ENCODE measurements around the gene NKAIN1. TPM values are rescaled to one million over a fixed set of nuclear protein-coding genes. Genes with fewer than 3 reads are reported as not detected.

The NKAIN1 gene
- total RNA-seq, 2 experiments from 2014 or later, result not detected

DNA sequence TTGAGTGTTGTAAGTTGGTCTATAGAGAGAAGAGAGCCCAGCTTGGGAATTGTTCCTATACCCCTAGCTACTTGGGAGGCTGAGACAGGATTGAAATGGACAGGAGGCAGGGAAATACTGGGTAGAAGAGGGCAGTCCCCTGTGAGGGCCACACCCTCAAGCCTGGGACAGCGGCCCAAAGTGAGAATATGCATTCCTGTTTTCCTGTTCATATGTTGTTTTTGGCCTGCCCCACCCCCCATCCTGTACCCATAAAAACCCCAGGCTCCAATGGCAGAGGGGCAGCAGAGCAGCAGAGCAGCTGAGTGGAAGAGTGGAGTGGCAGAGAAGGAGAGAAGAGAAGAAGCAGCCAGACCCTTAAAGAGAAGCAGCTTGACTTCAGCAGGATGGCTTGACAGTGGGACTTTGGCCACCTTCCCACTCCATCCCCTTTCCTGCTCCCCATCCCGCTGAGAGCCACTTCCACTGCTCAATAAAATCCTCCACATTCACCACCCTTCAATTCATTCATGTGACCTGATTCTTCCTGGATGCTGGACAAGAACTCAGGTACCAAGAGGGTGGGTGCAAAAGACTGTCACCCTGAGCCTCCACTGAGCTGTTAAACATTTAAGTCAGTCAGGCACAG, 103.6 kb downstream of the NKAIN1 start:
- no peak overlapping the region for H3K4me2 ChIP-seq (ENCODE audit: low read length)
- POLR2A ChIA-PET, result interaction anchor here (0.8 kb wide), 1 partner anchor 16 kb away, joined by 3 read pairs; no protein-coding TSS in a partner anchor
- BruUV-seq (replicated peaks), result no TSS peak

GRCh38 chr1:31133368-31133767, 106.3 kb downstream of the NKAIN1 start:
- H3K4me3 ChIP-seq (ENCODE audit: low read depth, low read length, poor library complexity, severe bottlenecking), result no peak overlapping the region
- H3K27ac ChIP-seq (ENCODE audit: low read depth, low read length, poor library complexity, severe bottlenecking), result no peak overlapping the region
- no peaks in the 10 kb centered on the region for H4K20me1 ChIP-seq (ENCODE audit: insufficient read depth, low read length)
- no peak for DNase-seq (ENCODE audit: low spot score)
- H3K4me2 ChIP-seq (ENCODE audit: low read length), result no peak overlapping the region
- BruUV-seq (replicated peaks), result no TSS peak
- no peaks in the 10 kb centered on the region for H3K4me1 ChIP-seq (ENCODE audit: insufficient read depth, low read length, poor library complexity, severe bottlenecking)
- H3K9me3 ChIP-seq (ENCODE audit: low read length), result no peaks in the 10 kb centered on the region
- H2AFZ ChIP-seq (ENCODE audit: low read length), result no peak overlapping the region
- no peaks in the 10 kb centered on the region for H3K79me2 ChIP-seq (ENCODE audit: insufficient read depth, low read depth, low read length)
- no peaks in the 10 kb centered on the region for H3K9me2 ChIP-seq (ENCODE audit: insufficient read depth, low read length)
- intact Hi-C loops (cut with micrococcal nuclease; ENCODE audit: unreplicated experiment), result no loop called here
- no peak for TF ChIP-seq EZH2phosphoT487 (IDR thresholded peaks at IDR 0.05; ENCODE audit: borderline replicate concordance, low read depth, low read length)
- TF ChIP-seq, protein P1, sequence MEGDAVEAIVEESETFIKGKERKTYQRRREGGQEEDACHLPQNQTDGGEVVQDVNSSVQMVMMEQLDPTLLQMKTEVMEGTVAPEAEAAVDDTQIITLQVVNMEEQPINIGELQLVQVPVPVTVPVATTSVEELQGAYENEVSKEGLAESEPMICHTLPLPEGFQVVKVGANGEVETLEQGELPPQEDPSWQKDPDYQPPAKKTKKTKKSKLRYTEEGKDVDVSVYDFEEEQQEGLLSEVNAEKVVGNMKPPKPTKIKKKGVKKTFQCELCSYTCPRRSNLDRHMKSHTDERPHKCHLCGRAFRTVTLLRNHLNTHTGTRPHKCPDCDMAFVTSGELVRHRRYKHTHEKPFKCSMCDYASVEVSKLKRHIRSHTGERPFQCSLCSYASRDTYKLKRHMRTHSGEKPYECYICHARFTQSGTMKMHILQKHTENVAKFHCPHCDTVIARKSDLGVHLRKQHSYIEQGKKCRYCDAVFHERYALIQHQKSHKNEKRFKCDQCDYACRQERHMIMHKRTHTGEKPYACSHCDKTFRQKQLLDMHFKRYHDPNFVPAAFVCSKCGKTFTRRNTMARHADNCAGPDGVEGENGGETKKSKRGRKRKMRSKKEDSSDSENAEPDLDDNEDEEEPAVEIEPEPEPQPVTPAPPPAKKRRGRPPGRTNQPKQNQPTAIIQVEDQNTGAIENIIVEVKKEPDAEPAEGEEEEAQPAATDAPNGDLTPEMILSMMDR (conservative IDR thresholded peaks at IDR 0.05; ENCODE audit: low read length), result no peak
- ChIA-PET CTCF (ENCODE audit: unreplicated experiment) (no interaction called here), POLR2A (no interaction called here)
- no peaks in the 10 kb centered on the region for H3K36me3 ChIP-seq (ENCODE audit: insufficient read depth, low read length)

More for the DNA sequence above, 103.6 kb downstream of the NKAIN1 start:
- H3K36me3 ChIP-seq (ENCODE audit: insufficient read depth, low read length), result no peaks in the 10 kb centered on the region
- H3K9me2 ChIP-seq (ENCODE audit: insufficient read depth, low read length), result no peaks in the 10 kb centered on the region
- no peaks in the 10 kb centered on the region for H4K20me1 ChIP-seq (ENCODE audit: insufficient read depth, low read length)
- H3K9me3 ChIP-seq (ENCODE audit: low read length), result no peaks in the 10 kb centered on the region
- H2AFZ ChIP-seq (ENCODE audit: low read length), result no peak overlapping the region
- CTCF ChIA-PET (ENCODE audit: unreplicated experiment), result interaction anchor here (0.6 kb wide), 1 partner anchor 147 kb away, joined by 3 read pairs; no protein-coding TSS in a partner anchor
- no peak for DNase-seq (ENCODE audit: low spot score)
- no peak overlapping the region for H3K27ac ChIP-seq (ENCODE audit: low read depth, low read length, poor library complexity, severe bottlenecking)
- no peaks in the 10 kb centered on the region for H3K4me1 ChIP-seq (ENCODE audit: insufficient read depth, low read length, poor library complexity, severe bottlenecking)
- H3K79me2 ChIP-seq (ENCODE audit: insufficient read depth, low read depth, low read length), result no peaks in the 10 kb centered on the region
- no peak for TF ChIP-seq EZH2phosphoT487 (IDR thresholded peaks at IDR 0.05; ENCODE audit: borderline replicate concordance, low read depth, low read length)
- TF ChIP-seq, protein P1 (conservative IDR thresholded peaks at IDR 0.05; ENCODE audit: low read length), result no peak
- no peak overlapping the region for H3K4me3 ChIP-seq (ENCODE audit: low read depth, low read length, poor library complexity, severe bottlenecking)
- intact Hi-C loops (cut with micrococcal nuclease; ENCODE audit: unreplicated experiment), result no loop called here

Other genes starting within 250 kb of the NKAIN1 start
- gene PUM1, start 174.2 kb downstream of the NKAIN1 start, total RNA-seq (2014; rRNA removed; shearing (Covaris generic)), result 52.0 and 68.8 TPM in 2 replicates
- 97.5 and 112 TPM in 2 replicates for gene PUM1, start 174.2 kb downstream of the NKAIN1 start, total RNA-seq (2022)
- gene SNRNP40, start 56.9 kb upstream of the NKAIN1 start, total RNA-seq (2014; rRNA removed; shearing (Covaris generic)), result 190 and 202 TPM in 2 replicates
- gene SNRNP40, start 56.9 kb upstream of the NKAIN1 start, total RNA-seq (2022), result 99.9 and 101 TPM in 2 replicates
- 30.1 and 37.4 TPM in 2 replicates for gene ZCCHC17, start 57.1 kb upstream of the NKAIN1 start, total RNA-seq (2014; rRNA removed; shearing (Covaris generic))
- gene ZCCHC17, start 57.1 kb upstream of the NKAIN1 start, total RNA-seq (2022), result 33.8 and 34.7 TPM in 2 replicates
- gene FABP3, start 133.2 kb upstream of the NKAIN1 start, total RNA-seq (2014; rRNA removed; shearing (Covaris generic)), result not detected in 2 replicates
- not detected in 2 replicates for gene FABP3, start 133.2 kb upstream of the NKAIN1 start, total RNA-seq (2022)
- 0.82 and 3.5 TPM in 2 replicates for gene SERINC2, start 173.3 kb upstream of the NKAIN1 start, total RNA-seq (2014; rRNA removed; shearing (Covaris generic))
- gene SERINC2, start 173.3 kb upstream of the NKAIN1 start, total RNA-seq (2022), result 8.6 and 11.1 TPM in 2 replicates

Data from OCI-LY7 (cell line).